HepG2 (cell line): Measurements from ENCODE around the gene OR52N1. TPM values are rescaled to one million over a fixed set of nuclear protein-coding genes. Genes with fewer than 3 reads are reported as not detected.

Source experiments
- ATAC-seq: fragments of 200-7000 bp; cut with Tn5 transposase; 3 replicates; pipeline ENCODE4 v1.9.1; 2020; ENCODE audit warnings: mild to moderate bottlenecking, moderate library complexity
- BruUV-seq: library from RNA; stranded (reverse); fragments of 400-500 nt; replicated peaks from 2 replicates; lab custom pipeline; 2021; lab: Mats Ljungman, UMichigan
- CTCF ChIA-PET: fragments of 300-600 bp; formaldehyde crosslinking; extraction: SDS; loops from one replicate; lab custom pipeline; 2021; ENCODE audit warnings: low total read pairs, inconsistent platforms, low intra/inter-chr PET ratio; lab: Yijun Ruan, JAX
- POLR2A ChIA-PET: fragments of 350-600 bp; sonication (Branson Sonifier 250); formaldehyde crosslinking; loops from one replicate; lab custom pipeline; 2020; ENCODE audit warnings: antibody characterized with exemption, inconsistent platforms; lab: Yijun Ruan, JAX
- DNase-seq: peaks from one replicate; pipeline ENCODE4 v3.0.0-alpha.2; 2015; ENCODE audit warnings: low spot score
- FAIRE-seq: peaks from 3 replicates; lab custom pipeline; 2011; peaks lifted over from hg19 to GRCh38; lab: Jason Lieb, UNC
- H2AFZ ChIP-seq: one replicate; pipeline ENCODE4 v1.6.1; 2011; ENCODE audit warnings: low read length, inconsistent platforms
- H3K27ac ChIP-seq: fragments of 300-600 bp; 3 replicates; pipeline ENCODE4 v1.8.0; 2011; ENCODE audit warnings: mixed run types, mild to moderate bottlenecking, mixed read lengths, low read length, inconsistent platforms; ENCODE audit not compliant: insufficient read depth; ENCODE audit errors: extremely low read length
- H3K27me3 ChIP-seq, 2 experiments: fragments of 200-600 bp in 1 of 2; 2 replicates in 1 of 2; 3 replicates in 1 of 2; pipeline versions ENCODE4 v1.6.0 to v1.8.0; 2011; ENCODE audit warnings: low read length in 2 of 2, mild to moderate bottlenecking in 2 of 2, moderate library complexity in 2 of 2, inconsistent platforms in 1 of 2; ENCODE audit not compliant: insufficient read depth in 2 of 2, control insufficient read depth in 1 of 2
- H3K36me3 ChIP-seq, 2 experiments: fragments of 200-600 bp in 1 of 2; replicated peaks in 1 of 2; 2 replicates in 1 of 2; 3 replicates in 1 of 2; pipeline versions ENCODE4 v1.5.1 to v1.8.0; 2011; ENCODE audit warnings: low read length in 2 of 2, inconsistent platforms in 1 of 2; ENCODE audit not compliant: insufficient read depth in 2 of 2, control insufficient read depth in 1 of 2
- H3K4me1 ChIP-seq: 2 replicates; pipeline ENCODE4 v1.5.1; 2012; ENCODE audit warnings: low read length, inconsistent platforms; ENCODE audit not compliant: insufficient read depth
- H3K4me2 ChIP-seq: 2 replicates; pipeline ENCODE4 v1.6.0; 2011; ENCODE audit warnings: low read depth, low read length, inconsistent platforms
- H3K4me3 ChIP-seq, 3 experiments: fragments of 200-600 bp in 1 of 3; sonication (generic), shearing (Covaris generic) in 1 of 3; replicated peaks in 1 of 3; 2 replicates each; pipeline ENCODE4 v1.5.1; 2011 to 2016; ENCODE audit warnings: low read length in 3 of 3, inconsistent platforms in 2 of 3, low read depth in 2 of 3, mild to moderate bottlenecking in 2 of 3, control low read depth in 1 of 3, mixed read lengths in 1 of 3; ENCODE audit not compliant: insufficient read depth in 1 of 3
- H3K79me2 ChIP-seq: one replicate; pipeline ENCODE4 v1.6.1; 2011; ENCODE audit warnings: low read length, inconsistent platforms; ENCODE audit not compliant: insufficient read depth
- H3K9ac ChIP-seq: 2 replicates; pipeline ENCODE4 v1.6.0; 2011; ENCODE audit warnings: mild to moderate bottlenecking, low read depth, low read length, inconsistent platforms; ENCODE audit not compliant: insufficient read depth
- H3K9me3 ChIP-seq: 2 replicates; pipeline ENCODE4 v1.5.1; 2012; ENCODE audit warnings: mild to moderate bottlenecking, low read length
- H4K20me1 ChIP-seq: 2 replicates; pipeline ENCODE4 v1.6.0; 2011; ENCODE audit warnings: inconsistent platforms, mild to moderate bottlenecking, low read length, moderate library complexity; ENCODE audit not compliant: insufficient read depth
- ATF6 ChIP-seq: sonication (generic); formaldehyde crosslinking; conservative IDR thresholded peaks from 2 replicates; pipeline ENCODE4 v1.4.0; 2020; ENCODE audit warnings: missing genetic modification reagents
- CEBPB ChIP-seq: IDR thresholded peaks from 2 replicates; pipeline ENCODE4 v1.6.1; 2011; ENCODE audit warnings: low read depth, low read length, improper control_type of control experiment, borderline replicate concordance
- DBP ChIP-seq: sonication (generic); formaldehyde crosslinking; IDR thresholded peaks from 2 replicates; pipeline ENCODE4 v1.4.0; 2020; ENCODE audit warnings: missing genetic modification reagents; ENCODE audit errors: not compliant biosample characterization
- WGBS: methylation state at CpG from one replicate; pipeline ENCODE4 v1.1.6; 2017; ENCODE audit warnings: low lambda C conversion rate; 5-methylcytosine and 5-hydroxymethylcytosine counted together
- in situ Hi-C: cut with HindIII; loops from 2 replicates; pipeline ENCODE4 v1.10.0; 2017; ENCODE audit warnings: low pct_unique_long_range_greater_than_20kb; ENCODE audit not compliant: extremely low pct_ligation_motif_present
- intact Hi-C: fragments of 100-400 bp; cut with micrococcal nuclease; formaldehyde crosslinking; loops from one replicate; pipeline ENCODE4 v1.10.0; 2022; ENCODE audit not compliant: unreplicated experiment
- polyA plus RNA-seq, 8 experiments: library from polyadenylated mRNA; depleted of rRNA in 3 of 8; stranded (reverse) in 7 of 8; unstranded in 1 of 8; fragments of >200 nt; fragmentation: Illumina TruSeq in 4 of 8; extraction: Trizol in 4 of 8; gene quantifications; 2 replicates each; pipeline versions ENCODE4 v1.2.1 to v1.2.3, GENCODE V29; 2011 to 2016; ENCODE audit warnings: low read depth in 4 of 8, missing spikeins in 1 of 8, mixed read lengths in 1 of 8; ENCODE audit not compliant: insufficient read depth in 1 of 8
- total RNA-seq, 5 experiments: library from RNA; depleted of rRNA; stranded (reverse); fragments of >200 nt; fragmentation: Illumina TruSeq; extraction: Trizol; gene quantifications; 2 replicates each; pipeline ENCODE4 v1.2.3, GENCODE V29; 2016; ENCODE audit warnings: low read depth in 1 of 5
- TF ChIP-seq, protein P1 (sequence below): sonication (generic); formaldehyde crosslinking; IDR thresholded peaks from 2 replicates; pipeline ENCODE4 v1.5.0; 2020; ENCODE audit warnings: mild to moderate bottlenecking, missing genetic modification reagents, borderline replicate concordance

The OR52N1 gene
- total and polyA plus RNA-seq, 2 of the 13 experiments (the other 11 are each of a cell fraction or from before 2014, with no cell fraction given): not detected

- ChIA-PET POLR2A (no interaction called here), CTCF (no interaction called here)
- no peak for DNase-seq
- H3K9me3 ChIP-seq: no peaks in the 10 kb centered on the region
- no peak for FAIRE-seq
- in situ Hi-C loops (no loop called here), intact Hi-C loops (no loop called here)
- no peaks in the 10 kb centered on the region for H3K4me1 ChIP-seq
- no peak within 1 kb of the TSS for H3K27ac ChIP-seq
- H3K4me3 ChIP-seq: no peak within 1 kb of the TSS
- no TSS peak for BruUV-seq
- no peaks in the 10 kb centered on the region for H4K20me1 ChIP-seq
- H3K9ac ChIP-seq: no peak within 1 kb of the TSS
- ATAC-seq: no peak
- WGBS: 0% methylated on average over 4 of the region's 4 CpGs
- no peak within 1 kb of the TSS for H3K4me2 ChIP-seq
- no peaks in the 10 kb centered on the region for H3K79me2 ChIP-seq
- no peaks in the 10 kb centered on the region for H3K36me3 ChIP-seq
- TF ChIP-seq ATF6 (CRISPR knock-in tag): no peak
- H3K27me3 ChIP-seq: no peaks in the 10 kb centered on the region
- no peak within 1 kb of the TSS for H2AFZ ChIP-seq
Measured at GRCh38 chr11:5783255-5783654, 7.8 kb downstream of the OR52N1 start, which contains the start of gene OR52N5. Gene OR52N5 (minus strand): TSS chr11:5783355. CDS start chr11:5778634, 4,721 bp downstream.

- POLR2A ChIA-PET: no interaction called here
- BruUV-seq: no TSS peak
- TF ChIP-seq DBP (CRISPR knock-in tag) (no peak), CEBPB (0 out of 2 replicates have a peak, but pooled peaks have one; percentile 2)
- TF ChIP-seq, protein P1, sequence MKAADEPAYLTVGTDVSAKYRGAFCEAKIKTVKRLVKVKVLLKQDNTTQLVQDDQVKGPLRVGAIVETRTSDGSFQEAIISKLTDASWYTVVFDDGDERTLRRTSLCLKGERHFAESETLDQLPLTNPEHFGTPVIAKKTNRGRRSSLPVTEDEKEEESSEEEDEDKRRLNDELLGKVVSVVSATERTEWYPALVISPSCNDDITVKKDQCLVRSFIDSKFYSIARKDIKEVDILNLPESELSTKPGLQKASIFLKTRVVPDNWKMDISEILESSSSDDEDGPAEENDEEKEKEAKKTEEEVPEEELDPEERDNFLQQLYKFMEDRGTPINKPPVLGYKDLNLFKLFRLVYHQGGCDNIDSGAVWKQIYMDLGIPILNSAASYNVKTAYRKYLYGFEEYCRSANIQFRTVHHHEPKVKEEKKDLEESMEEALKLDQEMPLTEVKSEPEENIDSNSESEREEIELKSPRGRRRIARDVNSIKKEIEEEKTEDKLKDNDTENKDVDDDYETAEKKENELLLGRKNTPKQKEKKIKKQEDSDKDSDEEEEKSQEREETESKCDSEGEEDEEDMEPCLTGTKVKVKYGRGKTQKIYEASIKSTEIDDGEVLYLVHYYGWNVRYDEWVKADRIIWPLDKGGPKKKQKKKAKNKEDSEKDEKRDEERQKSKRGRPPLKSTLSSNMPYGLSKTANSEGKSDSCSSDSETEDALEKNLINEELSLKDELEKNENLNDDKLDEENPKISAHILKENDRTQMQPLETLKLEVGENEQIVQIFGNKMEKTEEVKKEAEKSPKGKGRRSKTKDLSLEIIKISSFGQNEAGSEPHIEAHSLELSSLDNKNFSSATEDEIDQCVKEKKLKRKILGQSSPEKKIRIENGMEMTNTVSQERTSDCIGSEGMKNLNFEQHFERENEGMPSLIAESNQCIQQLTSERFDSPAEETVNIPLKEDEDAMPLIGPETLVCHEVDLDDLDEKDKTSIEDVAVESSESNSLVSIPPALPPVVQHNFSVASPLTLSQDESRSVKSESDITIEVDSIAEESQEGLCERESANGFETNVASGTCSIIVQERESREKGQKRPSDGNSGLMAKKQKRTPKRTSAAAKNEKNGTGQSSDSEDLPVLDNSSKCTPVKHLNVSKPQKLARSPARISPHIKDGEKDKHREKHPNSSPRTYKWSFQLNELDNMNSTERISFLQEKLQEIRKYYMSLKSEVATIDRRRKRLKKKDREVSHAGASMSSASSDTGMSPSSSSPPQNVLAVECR: no peak
- no peak for ATAC-seq
- DNase-seq: no peak
- Histone ChIP-seq H3K4me3 (no peak overlapping the region), H3K4me2 (no peak overlapping the region), H3K4me1 (no peaks in the 10 kb centered on the region), H2AFZ (no peak overlapping the region), H4K20me1 (no peaks in the 10 kb centered on the region), H3K79me2 (no peaks in the 10 kb centered on the region), H3K9ac (no peak overlapping the region), H3K36me3 (no peaks in the 10 kb centered on the region), H3K9me3 (no peaks in the 10 kb centered on the region), H3K27ac (no peak overlapping the region), H3K27me3 (no peaks in the 10 kb centered on the region)
- CTCF ChIA-PET: no interaction called here
- WGBS: 0% methylated on average over 1 of the region's 1 CpG
- intact Hi-C loops: no loop called here
- in situ Hi-C loops: no loop called here
- FAIRE-seq: no peak
Measured at GRCh38 chr11:5767056-5767455, 24.0 kb downstream of the OR52N1 start.
